Progenitor cell of endocrine pancreas (in vitro differentiated cells): ENCODE data around the gene GNB5. TPM values are rescaled to one million over a fixed set of nuclear protein-coding genes. Genes with fewer than 3 reads are reported as not detected.

Source experiments
- DNase-seq: peaks from one replicate; pipeline ENCODE4 v3.0.0; 2021; ENCODE audit warnings: low spot score; ENCODE audit not compliant: unreplicated experiment
- H3K27ac Mint-ChIP-seq: 2 replicates; pipeline ENCODE4 v1.8.0; 2021; ENCODE audit warnings: mild to moderate bottlenecking, moderate library complexity, mixed read lengths
- H3K27me3 Mint-ChIP-seq: 2 replicates; pipeline ENCODE4 v1.8.0; 2021; ENCODE audit warnings: mixed read lengths
- H3K36me3 Mint-ChIP-seq: 2 replicates; pipeline ENCODE4 v1.8.0; 2022; ENCODE audit warnings: mixed read lengths; ENCODE audit not compliant: insufficient read depth
- H3K4me1 Mint-ChIP-seq: 2 replicates; pipeline ENCODE4 v1.8.0; 2021; ENCODE audit warnings: low read depth, mixed read lengths
- H3K4me3 Mint-ChIP-seq: 2 replicates; pipeline ENCODE4 v1.8.0; 2021; ENCODE audit warnings: low read depth, mild to moderate bottlenecking, moderate library complexity, mixed read lengths
- H3K9me3 Mint-ChIP-seq: 2 replicates; pipeline ENCODE4 v1.8.0; 2021; ENCODE audit warnings: low read depth, mixed read lengths
- total RNA-seq: library from RNA; stranded (reverse); gene quantifications from 2 replicates; pipeline ENCODE4 v1.2.1, GENCODE V29; 2021
- TF ChIP-seq, protein P1 (sequence below): fragments of 200-600 bp; sonication (generic); IDR thresholded peaks from one replicate; pipeline ENCODE4 v1.5.0; 2021; ENCODE audit warnings: antibody characterized with exemption, mild to moderate bottlenecking; ENCODE audit not compliant: unreplicated experiment

GNB5 gene
- total RNA-seq, 1 donor from 2014 or later = 56.0 TPM

DNA sequence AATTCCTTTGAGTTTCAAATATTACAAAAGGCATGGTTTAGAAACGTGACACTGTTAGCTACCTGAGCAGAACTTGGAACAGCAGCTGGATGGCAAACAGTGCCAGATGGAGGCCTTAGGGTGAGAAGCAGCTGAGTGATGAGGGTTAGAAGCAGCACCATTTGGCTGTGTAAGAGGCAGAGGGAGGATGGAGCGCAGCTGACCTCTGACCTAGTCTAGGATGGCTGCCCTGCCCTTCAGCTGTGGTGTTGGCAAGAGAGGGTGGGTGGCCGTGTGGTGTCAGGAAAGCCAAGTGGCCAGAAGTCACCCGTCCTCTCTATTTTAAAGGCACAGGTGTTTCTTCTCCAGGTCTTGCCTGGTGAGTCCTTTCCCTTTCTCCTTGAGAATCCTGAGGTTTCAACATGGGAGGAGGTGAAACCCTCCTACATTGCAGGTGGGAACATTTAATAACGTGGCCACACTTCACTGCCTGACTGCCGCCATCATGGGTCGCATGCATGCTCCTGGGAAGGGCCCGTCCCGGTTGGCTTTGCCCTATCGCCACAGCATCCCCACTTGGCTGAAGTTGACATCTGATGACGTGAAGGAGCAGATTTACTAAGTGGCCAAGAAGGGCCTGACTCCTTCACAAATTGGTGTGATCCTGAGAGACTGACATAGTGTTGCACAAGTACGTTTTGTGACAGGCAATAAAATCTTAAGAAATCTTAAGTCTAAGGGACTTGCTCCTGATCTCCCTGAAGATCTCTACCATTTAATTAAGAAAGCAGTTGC, 96.2 kb downstream of the GNB5 start:
- H3K27ac Mint-ChIP-seq = no peak overlapping the region
- TF ChIP-seq, protein P1, sequence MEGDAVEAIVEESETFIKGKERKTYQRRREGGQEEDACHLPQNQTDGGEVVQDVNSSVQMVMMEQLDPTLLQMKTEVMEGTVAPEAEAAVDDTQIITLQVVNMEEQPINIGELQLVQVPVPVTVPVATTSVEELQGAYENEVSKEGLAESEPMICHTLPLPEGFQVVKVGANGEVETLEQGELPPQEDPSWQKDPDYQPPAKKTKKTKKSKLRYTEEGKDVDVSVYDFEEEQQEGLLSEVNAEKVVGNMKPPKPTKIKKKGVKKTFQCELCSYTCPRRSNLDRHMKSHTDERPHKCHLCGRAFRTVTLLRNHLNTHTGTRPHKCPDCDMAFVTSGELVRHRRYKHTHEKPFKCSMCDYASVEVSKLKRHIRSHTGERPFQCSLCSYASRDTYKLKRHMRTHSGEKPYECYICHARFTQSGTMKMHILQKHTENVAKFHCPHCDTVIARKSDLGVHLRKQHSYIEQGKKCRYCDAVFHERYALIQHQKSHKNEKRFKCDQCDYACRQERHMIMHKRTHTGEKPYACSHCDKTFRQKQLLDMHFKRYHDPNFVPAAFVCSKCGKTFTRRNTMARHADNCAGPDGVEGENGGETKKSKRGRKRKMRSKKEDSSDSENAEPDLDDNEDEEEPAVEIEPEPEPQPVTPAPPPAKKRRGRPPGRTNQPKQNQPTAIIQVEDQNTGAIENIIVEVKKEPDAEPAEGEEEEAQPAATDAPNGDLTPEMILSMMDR = no peak
- H3K4me1 Mint-ChIP-seq = no peaks in the 10 kb centered on the region
- peaks cover 7% of the 10 kb centered on the region for H3K9me3 Mint-ChIP-seq
- H3K4me3 Mint-ChIP-seq = no peak overlapping the region
- H3K36me3 Mint-ChIP-seq = peaks cover 1% of the 10 kb centered on the region
- H3K27me3 Mint-ChIP-seq = no peaks in the 10 kb centered on the region
- no peak for DNase-seq

DNA sequence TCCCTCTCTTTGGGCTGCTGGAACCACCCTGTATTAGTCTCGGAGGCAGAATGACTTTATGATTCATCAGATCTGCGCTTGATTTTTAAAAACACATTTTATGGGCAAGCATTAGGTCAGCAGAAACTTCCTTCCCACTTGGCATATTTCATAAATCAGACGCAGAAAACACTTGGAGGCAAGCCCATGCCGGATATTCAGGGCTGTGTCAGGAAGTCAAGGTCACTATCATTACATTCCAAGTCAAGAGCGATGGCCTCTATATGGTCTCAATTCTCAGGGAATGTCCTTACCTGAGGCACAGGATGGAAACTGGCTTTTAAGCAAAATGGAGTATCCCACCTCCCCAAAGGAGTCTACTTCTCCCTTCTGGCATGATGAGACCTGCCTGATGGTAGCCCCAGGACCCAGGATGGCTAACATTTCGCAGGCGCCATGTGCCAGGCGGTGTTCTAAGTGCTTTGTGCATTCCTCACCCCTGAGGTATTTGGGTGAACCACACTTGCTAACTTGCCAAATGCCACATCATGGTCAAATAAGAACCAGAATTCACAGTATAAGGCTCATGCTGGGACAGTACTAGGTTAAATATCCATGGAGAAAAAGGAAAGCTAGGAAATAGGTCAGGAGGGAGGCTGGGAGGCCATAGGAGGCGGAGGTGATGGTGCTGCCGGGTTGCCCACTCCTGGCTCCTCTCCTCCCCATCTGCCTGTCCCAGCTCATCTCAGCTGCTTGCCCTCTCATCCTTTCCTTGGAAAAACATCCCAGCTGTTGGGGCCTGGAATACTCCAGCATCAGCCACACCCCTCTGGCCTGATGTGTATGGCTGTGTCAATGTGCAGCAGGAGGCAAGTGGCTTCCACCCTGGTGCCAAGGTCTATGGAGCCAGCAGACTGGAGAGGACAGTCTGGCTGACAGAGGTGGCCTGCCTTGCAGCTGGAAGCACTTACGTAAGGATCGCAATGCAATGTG, 97.4 kb downstream of the GNB5 start:
- Mint-ChIP-seq H3K4me1 (no peaks in the 10 kb centered on the region), H3K4me3 (no peak overlapping the region), H3K27ac (no peak overlapping the region), H3K36me3 (peaks cover 5% of the 10 kb centered on the region), H3K27me3 (no peaks in the 10 kb centered on the region), H3K9me3 (peaks cover 9% of the 10 kb centered on the region)
- no peak for DNase-seq
- TF ChIP-seq, protein P1 = no peak

- no peaks in the 10 kb centered on the region for H3K27me3 Mint-ChIP-seq
- DNase-seq = no peak
- peaks cover 5% of the 10 kb centered on the region for H3K36me3 Mint-ChIP-seq
- TF ChIP-seq, protein P1 = no peak
- no peak overlapping the region for H3K27ac Mint-ChIP-seq
- H3K4me1 Mint-ChIP-seq = no peaks in the 10 kb centered on the region
- peaks cover 9% of the 10 kb centered on the region for H3K9me3 Mint-ChIP-seq
- no peak overlapping the region for H3K4me3 Mint-ChIP-seq
Measured at GRCh38 chr15:52093167-52093538, 98.0 kb downstream of the GNB5 start.

GRCh38 chr15:52090193-52090592, 101.0 kb downstream of the GNB5 start:
- DNase-seq = no peak
- Mint-ChIP-seq H3K4me3 (no peak overlapping the region), H3K36me3 (peaks cover 5% of the 10 kb centered on the region), H3K27me3 (no peaks in the 10 kb centered on the region), H3K9me3 (peaks cover 9% of the 10 kb centered on the region), H3K4me1 (no peaks in the 10 kb centered on the region), H3K27ac (no peak overlapping the region)
- TF ChIP-seq, protein P1 = no peak

- TF ChIP-seq, protein P1 = no peak
- peaks cover 9% of the 10 kb centered on the region for H3K9me3 Mint-ChIP-seq
- no peak for DNase-seq
- no peaks in the 10 kb centered on the region for H3K4me1 Mint-ChIP-seq
- peaks cover 5% of the 10 kb centered on the region for H3K36me3 Mint-ChIP-seq
- H3K27ac Mint-ChIP-seq = no peak overlapping the region
- H3K27me3 Mint-ChIP-seq = no peaks in the 10 kb centered on the region
- no peak overlapping the region for H3K4me3 Mint-ChIP-seq
Measured at GRCh38 chr15:52086011-52086786, 105.0 kb downstream of the GNB5 start.
